B cell (primary cell): ENCODE data around the gene CCN5.

Source experiments
- CTCF ChIP-seq: fragments of 200-600 bp; IDR thresholded peaks from one replicate; pipeline ENCODE4 v1.8.0; 2022; ENCODE audit warnings: antibody characterized with exemption, mild to moderate bottlenecking
- EZH2 ChIP-seq: IDR thresholded peaks from 2 replicates; pipeline ENCODE4 v1.6.1; 2012; ENCODE audit warnings: borderline replicate concordance, low read depth, mild to moderate bottlenecking, moderate library complexity, low read length; ENCODE audit not compliant: insufficient read depth, poor library complexity, severe bottlenecking

- no peak for TF ChIP-seq CTCF
- TF ChIP-seq EZH2: no peak
Observed at GRCh38 chr20:44695295-44695673, 19.9 kb upstream of the CCN5 start.
